HG02798 (cell line): ENCODE results near the gene WDR70.
"Not testable (repeated sequence)": the region's sequence is repeated elsewhere in the genome, so short reads cannot be mapped to it uniquely, and the experiment has no call there.

Source experiments
- ATAC-seq: cut with Tn5 transposase; IDR thresholded peaks from one replicate; pipeline ENCODE4 v1.9.1; 2021; ENCODE audit warnings: mild to moderate bottlenecking; ENCODE audit not compliant: unreplicated experiment, poor library complexity

WDR70 gene

DNA sequence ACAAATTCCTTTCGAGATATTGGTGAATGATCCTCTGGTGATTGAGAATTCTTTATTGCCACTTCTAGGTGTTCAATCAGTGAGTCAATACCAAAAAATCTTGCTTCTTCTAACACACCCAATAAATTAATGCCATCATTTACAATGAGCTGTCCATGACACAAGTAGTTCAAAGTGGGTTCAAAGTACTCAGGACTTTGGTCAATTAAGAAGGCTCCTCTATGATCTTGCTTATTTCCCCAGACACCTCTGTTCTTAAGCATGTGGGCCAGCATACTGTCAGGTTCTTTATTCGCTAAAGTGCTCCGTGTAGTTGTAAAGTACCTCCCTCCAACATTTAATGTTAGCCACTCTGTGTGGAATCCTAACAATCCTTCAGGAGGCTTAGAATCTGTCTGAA, 127.1 kb downstream of the WDR70 start:
- no peak for ATAC-seq

DNA sequence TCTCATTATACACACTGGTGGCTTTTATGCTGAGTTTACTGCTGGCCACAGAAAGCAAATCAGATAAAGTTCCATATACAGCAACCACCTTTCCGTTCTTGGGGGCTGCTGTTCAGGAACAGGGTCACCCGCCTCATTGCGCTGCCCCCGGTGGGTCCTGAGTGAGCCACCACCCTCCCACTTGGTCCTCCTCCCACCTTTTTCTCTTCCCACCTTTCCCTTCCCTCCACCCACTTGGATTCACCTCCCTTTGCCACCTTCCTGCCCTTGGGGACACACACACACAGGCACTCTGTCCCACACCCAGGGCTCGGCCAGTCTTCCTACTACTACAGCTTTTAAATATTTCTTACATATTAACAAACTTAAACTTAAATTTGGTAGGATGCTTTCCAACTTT, 127.6 kb downstream of the WDR70 start:
- no peak for ATAC-seq

DNA sequence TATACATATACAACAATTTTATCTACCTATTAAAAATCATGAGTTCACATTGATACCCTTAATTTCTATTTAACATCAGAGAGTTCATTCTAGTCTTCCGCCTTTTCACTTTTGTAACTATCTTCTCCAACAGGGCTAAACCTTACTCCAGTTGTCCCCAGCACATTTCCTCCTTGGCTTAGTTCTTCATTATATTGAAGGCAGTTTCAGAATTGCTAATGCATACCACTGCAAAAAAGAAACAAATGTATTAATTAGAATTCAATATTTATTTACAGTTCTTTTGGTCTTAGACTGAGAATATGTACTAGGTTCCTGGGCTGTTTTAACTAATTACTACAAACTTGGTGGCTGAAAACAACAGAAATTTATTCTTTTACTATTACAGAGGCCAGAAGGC, 132.5 kb downstream of the WDR70 start:
- no peak for ATAC-seq

- ATAC-seq = no peak
Observed at GRCh38 chr5:37514946-37515345, 135.8 kb downstream of the WDR70 start.

- no peak for ATAC-seq
Observed at GRCh38 chr5:37517686-37518085, 138.6 kb downstream of the WDR70 start.

DNA sequence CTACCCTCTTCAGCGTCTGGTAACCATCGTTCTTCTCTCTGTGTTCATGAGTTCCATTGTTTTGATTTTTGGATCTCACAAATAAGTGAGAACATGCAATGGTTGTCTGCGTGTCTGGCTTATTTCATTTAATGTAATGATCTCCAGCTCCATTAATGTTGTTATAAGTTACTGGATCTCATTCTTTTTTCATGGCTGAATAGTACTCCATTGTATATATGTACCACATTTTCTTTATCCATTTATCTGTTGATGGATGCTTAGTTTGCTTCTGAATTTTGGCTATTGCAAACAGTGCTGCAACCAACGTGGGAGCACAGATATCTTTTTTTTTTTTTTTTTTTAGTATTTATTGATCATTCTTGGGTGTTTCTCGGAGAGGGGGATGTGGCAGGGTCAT, 139.2 kb downstream of the WDR70 start:
- not testable (repeated sequence) for ATAC-seq

DNA sequence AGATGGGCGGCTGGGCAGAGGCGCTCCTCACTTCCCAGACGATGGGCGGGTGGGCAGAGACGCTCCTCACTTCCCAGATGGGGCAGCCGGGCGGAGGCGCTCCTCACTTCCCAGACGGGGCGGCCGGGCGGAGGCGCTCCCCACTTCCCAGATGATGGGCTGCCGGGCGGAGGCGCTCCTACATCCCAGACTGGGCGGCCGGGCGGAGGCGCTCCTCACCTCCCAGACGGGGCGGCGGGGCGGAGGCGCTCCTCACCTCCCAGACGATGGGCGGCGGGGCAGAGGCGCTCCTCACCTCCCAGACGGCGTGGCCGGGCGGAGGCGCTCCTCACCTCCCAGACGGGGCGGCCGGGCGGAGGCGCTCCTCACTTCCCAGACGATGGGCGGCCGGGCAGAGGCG, 140.2 kb downstream of the WDR70 start:
- no peak for ATAC-seq

DNA sequence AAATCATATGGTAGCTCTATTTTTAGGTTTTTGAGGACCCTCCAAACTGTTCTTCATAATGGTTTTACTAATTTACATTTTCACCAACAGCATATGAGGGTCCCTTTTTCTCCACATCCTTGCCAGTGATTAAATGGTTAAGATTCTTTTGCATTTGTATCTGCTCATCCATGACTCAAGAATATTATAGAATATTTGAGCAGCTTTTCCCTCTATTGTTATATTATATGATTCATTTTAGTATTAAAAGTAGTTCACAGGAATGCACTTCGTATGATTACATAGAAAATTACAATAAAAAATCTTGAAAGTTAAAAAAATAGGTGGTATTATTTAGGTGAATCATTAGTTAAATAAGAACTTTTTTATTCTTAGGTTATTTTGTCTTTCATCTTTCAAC, 140.7 kb downstream of the WDR70 start:
- no peak for ATAC-seq

GRCh38 chr5:37520811-37521210, 141.7 kb downstream of the WDR70 start:
- no peak for ATAC-seq

GRCh38 chr5:37532976-37533740, 154.0 kb downstream of the WDR70 start:
- ATAC-seq = no peak

DNA sequence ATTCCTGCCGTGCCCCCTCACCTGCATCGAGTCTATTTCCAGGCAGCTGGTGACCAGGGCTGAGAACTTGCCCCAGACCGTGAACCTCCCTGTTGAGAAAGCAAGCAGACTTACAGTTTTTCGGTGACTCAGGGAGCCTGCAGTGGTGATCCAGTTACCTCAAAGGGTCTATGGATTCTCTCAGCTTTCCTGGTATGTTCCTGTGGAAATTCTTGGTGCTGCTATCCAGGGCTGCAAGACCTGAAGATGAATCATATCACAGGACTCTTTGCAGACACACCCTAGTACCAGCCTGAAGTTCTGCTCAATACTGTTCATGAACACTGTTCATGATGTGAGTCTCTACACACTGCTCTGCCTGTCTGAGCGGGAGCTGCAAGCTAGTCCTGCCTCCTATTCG, 154.7 kb downstream of the WDR70 start:
- ATAC-seq = no peak

GRCh38 chr5:37539459-37539858, 160.3 kb downstream of the WDR70 start:
- no peak for ATAC-seq

- ATAC-seq = no peak
Observed at GRCh38 chr5:37543216-37543615, 164.1 kb downstream of the WDR70 start.

DNA sequence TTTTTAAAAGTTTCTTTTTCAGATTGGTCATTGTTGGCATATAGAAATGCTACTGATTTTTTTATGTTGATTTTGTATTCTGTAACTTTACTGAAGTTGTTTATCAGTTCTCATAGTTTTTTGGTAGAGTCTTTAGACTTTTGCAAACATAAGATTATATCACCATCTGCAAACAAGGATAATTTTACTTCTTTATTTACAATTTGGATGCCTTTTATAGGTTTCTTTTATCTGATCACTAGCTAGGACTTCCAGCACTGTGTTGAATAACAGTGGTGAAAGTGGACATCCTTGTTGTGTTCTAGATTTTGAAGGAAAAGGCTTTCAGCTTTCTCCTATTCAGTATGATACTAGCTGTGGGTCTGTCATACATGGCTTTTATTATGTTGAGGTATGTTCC, 170.3 kb downstream of the WDR70 start:
- ATAC-seq = no peak

GRCh38 chr5:37552161-37552560, 173.0 kb downstream of the WDR70 start:
- ATAC-seq = no peak

GRCh38 chr5:37552770-37553719, 173.9 kb downstream of the WDR70 start:
- no peak for ATAC-seq

DNA sequence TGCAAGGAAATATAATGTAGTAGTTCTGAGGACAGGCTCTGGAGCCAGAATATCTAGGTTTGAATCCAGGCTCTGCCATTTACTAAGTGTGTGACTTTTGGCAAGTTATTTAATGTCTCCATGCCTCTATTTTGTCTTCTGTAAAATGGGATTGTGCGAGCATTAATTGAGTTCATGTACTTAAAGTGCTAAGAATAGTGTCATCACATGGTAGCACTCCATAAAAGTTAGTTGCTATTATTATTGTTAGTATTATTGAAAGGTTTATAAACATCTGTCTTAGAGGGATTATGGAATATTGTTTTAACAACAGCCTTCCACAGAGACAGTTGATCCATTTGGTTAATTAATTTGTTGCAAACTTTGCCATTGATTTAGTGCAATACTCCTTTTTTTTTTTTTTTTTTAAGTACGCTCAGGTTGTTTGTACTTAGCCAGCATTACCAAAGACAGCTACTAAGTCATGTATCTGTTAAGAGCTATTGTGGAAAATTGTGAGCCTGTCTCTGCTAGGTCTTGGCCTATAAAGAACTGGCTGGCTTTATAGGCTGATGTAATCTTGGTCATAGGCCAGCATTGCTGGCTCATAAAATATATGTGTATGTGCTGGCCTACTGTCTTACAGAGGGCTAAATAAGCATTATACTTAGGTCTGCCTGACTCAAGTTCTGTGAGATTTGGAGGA, 174.7 kb downstream of the WDR70 start:
- ATAC-seq = no peak

- no peak for ATAC-seq
Observed at GRCh38 chr5:37554405-37554739, 175.3 kb downstream of the WDR70 start.

DNA sequence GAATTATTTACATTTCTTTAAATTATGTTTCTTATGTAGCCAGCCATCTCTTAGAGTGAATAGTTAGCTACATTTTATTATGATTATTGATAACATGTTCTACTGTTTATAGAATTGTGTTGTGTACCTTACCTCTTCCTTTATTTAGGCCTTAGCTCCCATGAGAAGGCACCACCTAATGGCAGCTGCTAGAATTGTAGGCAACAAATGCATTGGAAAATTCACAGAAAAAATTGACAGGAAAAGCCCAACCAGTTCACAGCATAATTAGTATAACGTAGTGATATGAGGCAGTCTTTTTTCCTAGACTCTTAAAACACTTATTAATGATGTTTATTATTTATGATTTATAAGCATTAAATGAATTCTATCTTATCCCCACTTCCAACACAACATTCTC, 175.8 kb downstream of the WDR70 start:
- no peak for ATAC-seq

GRCh38 chr5:37557734-37558293, 178.7 kb downstream of the WDR70 start:
- no peak for ATAC-seq
